Motor neuron (in vitro differentiated cells): ENCODE results near the gene FAM163A. TPM values are rescaled to one million over a fixed set of nuclear protein-coding genes. Genes with fewer than 3 reads are reported as not detected.
A peak's percentile ranks its signal among the peaks of the same experiment; 100 is the strongest.
"Not testable (repeated sequence)": the region's sequence is repeated elsewhere in the genome, so short reads cannot be mapped to it uniquely, and the experiment has no call there.

Source experiments
- ATAC-seq, 8 experiments: fragments of 200-7000 bp; cut with Tn5 transposase; replicated peaks in 6 of 8; 2 replicates each; pipeline ENCODE4 v1.8.0; 2021; ENCODE audit warnings: mild to moderate bottlenecking in 8 of 8, moderate library complexity in 8 of 8
- H3K27ac ChIP-seq, 2 donors: fragments of 250-450 bp; sonication (Bioruptor Pico); 2 replicates each; pipeline ENCODE4 v1.9.0; 2021; ENCODE audit warnings: antibody characterized with exemption in 2 of 2, mild to moderate bottlenecking in 2 of 2, moderate library complexity in 1 of 2
- H3K4me1 ChIP-seq, 2 donors: fragments of 250-450 bp; sonication (Bioruptor Pico); replicated peaks in 1 of 2; 2 replicates each; pipeline ENCODE4 v1.6.1; 2021; ENCODE audit warnings: antibody characterized with exemption in 2 of 2, mild to moderate bottlenecking in 2 of 2, moderate library complexity in 1 of 2
- H3K4me3 ChIP-seq, 5 donors: fragments of 250-450 bp; sonication (Bioruptor Pico); 2 replicates each; pipeline ENCODE4 v1.9.0; 2021; ENCODE audit warnings: antibody characterized with exemption in 5 of 5, mild to moderate bottlenecking in 5 of 5, moderate library complexity in 4 of 5
- WGBS, 10 experiments: fragments of 450-650 bp; shearing (Covaris generic); methylation state at CpG; one replicate each; pipeline ENCODE4 v1.0.0; 2022; 5-methylcytosine and 5-hydroxymethylcytosine counted together
- in situ Hi-C, 9 experiments: fragments of 400-800 bp; cut with MboI; loops; one replicate each; pipeline ENCODE4 v1.15.0; 2021; ENCODE audit warnings: low sequenced_read_pairs in 9 of 9, low pct_unique_long_range_greater_than_20kb in 2 of 9; ENCODE audit not compliant: unreplicated experiment in 9 of 9
- total RNA-seq, 8 experiments: library from RNA; unstranded; fragments of 300-600 nt; gene quantifications; 2 replicates each; pipeline versions ENCODE4 v1.2.3 to v1.2.4, GENCODE V29; 2022

FAM163A gene
- total RNA-seq, 8 experiments from 2014 or later = 0.13 to 4.8 (median 1.6) TPM

- Histone ChIP-seq H3K27ac (no peak overlapping the region), H3K4me3 (no peak overlapping the region), H3K4me1 (no peaks in the 10 kb centered on the region)
- no peak for ATAC-seq
- 48 to 100% (median 86%) methylated on average over 1 to 4 of the region's 4 CpGs; no CpG with 5 or more reads in 3 of the 10 experiments for WGBS, 10 experiments
- in situ Hi-C loops = loop anchor here in 4 of 9 experiments (25.0 kb wide), 1 partner anchor 111 kb away; no protein-coding TSS in a partner anchor
Measured at GRCh38 chr1:179823693-179824092, 80.6 kb downstream of the FAM163A start.

- ATAC-seq = no peak
- no peak overlapping the region for H3K27ac ChIP-seq
- 71 to 96% (median 87%) methylated on average over 3 to 4 of the region's 6 CpGs; no CpG with 5 or more reads in 6 of the 10 experiments for WGBS, 10 experiments
- in situ Hi-C loops = loop anchor here in 4 of 9 experiments (25.0 kb wide), 1 partner anchor 112 kb away; no protein-coding TSS in a partner anchor
- no peak overlapping the region for H3K4me3 ChIP-seq
- no peaks in the 10 kb centered on the region for H3K4me1 ChIP-seq
Measured at GRCh38 chr1:179824265-179824664, 81.2 kb downstream of the FAM163A start.

GRCh38 chr1:179825206-179825605 lies 82.1 kb downstream of the FAM163A start:
- Histone ChIP-seq H3K27ac (no peak overlapping the region), H3K4me1 (no peaks in the 10 kb centered on the region), H3K4me3 (no peak overlapping the region)
- WGBS, 10 experiments = 40 to 100% (median 77%) methylated on average over 1 to 8 of the region's 8 CpGs; no CpG with 5 or more reads in 1 of the 10 experiments
- no peak for ATAC-seq
- in situ Hi-C loops = no loop called here

- 40 to 100% (median 78%) methylated on average over 1 to 9 of the region's 13 CpGs; no CpG with 5 or more reads in 3 of the 10 experiments for WGBS, 10 experiments
- Histone ChIP-seq H3K4me1 (no peaks in the 10 kb centered on the region), H3K27ac (no peak overlapping the region), H3K4me3 (no peak overlapping the region)
- in situ Hi-C loops = no loop called here
- ATAC-seq = no peak
Measured at GRCh38 chr1:179825798-179826460, 82.8 kb downstream of the FAM163A start.

- H3K4me1 ChIP-seq = no peaks in the 10 kb centered on the region
- 18 to 90% (median 75%) methylated on average over 2 to 7 of the region's 7 CpGs; no CpG with 5 or more reads in 2 of the 10 experiments for WGBS, 10 experiments
- no peak overlapping the region for H3K27ac ChIP-seq
- in situ Hi-C loops = no loop called here
- H3K4me3 ChIP-seq = no peak overlapping the region
- ATAC-seq = no peak
Measured at GRCh38 chr1:179826626-179827280, 83.7 kb downstream of the FAM163A start.

- ATAC-seq = no peak
- no peak overlapping the region for H3K4me3 ChIP-seq
- no peak overlapping the region for H3K27ac ChIP-seq
- H3K4me1 ChIP-seq = no peaks in the 10 kb centered on the region
- in situ Hi-C loops = no loop called here
- WGBS, 10 experiments = 0 to 100% (median 89%) methylated on average over 1 to 8 of the region's 9 CpGs; no CpG with 5 or more reads in 3 of the 10 experiments
Measured at GRCh38 chr1:179828554-179829110, 85.5 kb downstream of the FAM163A start.

- Histone ChIP-seq H3K27ac (no peak overlapping the region), H3K4me1 (no peaks in the 10 kb centered on the region), H3K4me3 (no peak overlapping the region)
- ATAC-seq = no peak
- WGBS, 10 experiments = 0 to 100% (median 60%) methylated on average over 1 to 3 of the region's 3 CpGs; no CpG with 5 or more reads in 1 of the 10 experiments
- in situ Hi-C loops = no loop called here
Measured at GRCh38 chr1:179831225-179831624, 88.1 kb downstream of the FAM163A start.

GRCh38 chr1:179831852-179832699 lies 89.0 kb downstream of the FAM163A start:
- no peak overlapping the region for H3K4me3 ChIP-seq
- no peaks in the 10 kb centered on the region for H3K4me1 ChIP-seq
- WGBS, 10 experiments = 0 to 100% (median 87%) methylated on average over 1 to 9 of the region's 9 CpGs; no CpG with 5 or more reads in 1 of the 10 experiments
- no peak overlapping the region for H3K27ac ChIP-seq
- ATAC-seq = peak in 1 of 8 experiments; percentile 22
- in situ Hi-C loops = no loop called here

- in situ Hi-C loops, H3K27ac ChIP-seq, H3K4me1 ChIP-seq, ATAC-seq, H3K4me3 ChIP-seq: not testable (repeated sequence)
- 89 to 100% (median 96%) methylated on average over 1 to 26 of the region's 38 CpGs; no CpG with 5 or more reads in 7 of the 10 experiments for WGBS, 10 experiments
Measured at GRCh38 chr1:179836686-179837445, 93.8 kb downstream of the FAM163A start.

- 75 to 100% (median 93%) methylated on average over 1 to 3 of the region's 3 CpGs; no CpG with 5 or more reads in 1 of the 10 experiments for WGBS, 10 experiments
- no peaks in the 10 kb centered on the region for H3K4me1 ChIP-seq
- ATAC-seq = no peak
- no peak overlapping the region for H3K27ac ChIP-seq
- in situ Hi-C loops = no loop called here
- H3K4me3 ChIP-seq = no peak overlapping the region
Measured at GRCh38 chr1:179840107-179840506, 97.0 kb downstream of the FAM163A start.

- 79 to 100% (median 92%) methylated on average over 1 to 3 of the region's 3 CpGs for WGBS, 10 experiments
- in situ Hi-C loops = no loop called here
- Histone ChIP-seq H3K4me1 (no peaks in the 10 kb centered on the region), H3K4me3 (no peak overlapping the region), H3K27ac (no peak overlapping the region)
- ATAC-seq = no peak
Measured at GRCh38 chr1:179848233-179848632, 105.1 kb downstream of the FAM163A start.

- Histone ChIP-seq H3K4me1 (no peaks in the 10 kb centered on the region), H3K4me3 (no peak overlapping the region), H3K27ac (no peak overlapping the region)
- in situ Hi-C loops = no loop called here
- no peak for ATAC-seq
- 0 to 100% (median 82%) methylated on average over 1 of the region's 1 CpG; no CpG with 5 or more reads in 1 of the 10 experiments for WGBS, 10 experiments
Measured at GRCh38 chr1:179853102-179853501, 110.0 kb downstream of the FAM163A start.
